HG02938 (cell line): ENCODE data around the gene NME5.

ENCODE experiments used
- ATAC-seq: cut with Tn5 transposase; IDR thresholded peaks from one replicate; pipeline ENCODE4 v1.9.1; 2021; ENCODE audit warnings: mild to moderate bottlenecking, moderate library complexity; ENCODE audit not compliant: unreplicated experiment

NME5 gene

GRCh38 chr5:138139781-138140090 is 508 bp upstream of the NME5 start:
- ATAC-seq = no peak

DNA sequence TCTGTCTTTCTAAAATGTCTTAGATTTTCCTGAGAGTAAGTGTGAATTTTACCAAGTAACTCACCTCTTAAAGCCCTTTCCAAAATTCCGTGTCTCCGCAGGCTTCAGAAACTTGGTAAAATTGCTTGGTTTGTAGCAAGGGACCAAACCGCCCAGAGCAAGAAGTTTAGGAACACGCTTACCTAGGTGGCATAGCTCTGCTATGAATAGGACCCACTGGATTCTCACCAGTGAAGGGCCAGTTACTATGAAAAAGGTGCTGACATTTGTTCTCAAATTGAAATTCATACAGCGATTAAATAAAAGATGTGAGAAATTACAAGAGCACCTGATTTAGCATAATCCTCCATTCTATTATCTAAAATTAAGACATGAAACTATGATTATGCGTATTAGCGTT is 6.7 kb downstream of the NME5 start:
- no peak for ATAC-seq

GRCh38 chr5:138129347-138129746 is 9.9 kb downstream of the NME5 start:
- ATAC-seq = no peak

- ATAC-seq = no peak
Observed at GRCh38 chr5:138128334-138128733, 10.9 kb downstream of the NME5 start.

DNA sequence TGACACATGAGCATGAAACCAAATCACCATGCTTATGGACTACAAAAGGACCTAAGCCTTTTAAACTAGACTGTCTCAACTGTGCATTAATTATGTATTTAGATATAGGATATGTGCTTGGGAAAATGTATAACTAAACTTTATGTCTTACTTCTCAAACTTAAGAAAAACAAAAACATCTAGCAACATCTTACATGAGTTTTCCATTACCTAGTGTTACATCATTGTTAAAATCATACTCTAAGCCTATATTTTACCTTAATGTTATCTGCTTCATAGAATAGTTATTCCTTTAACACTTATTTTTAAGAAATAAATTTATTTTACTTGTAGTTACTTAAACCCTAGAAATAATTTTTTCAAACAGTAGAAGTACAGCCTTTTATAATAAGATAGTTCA is 24.0 kb downstream of the NME5 start:
- no peak for ATAC-seq

DNA sequence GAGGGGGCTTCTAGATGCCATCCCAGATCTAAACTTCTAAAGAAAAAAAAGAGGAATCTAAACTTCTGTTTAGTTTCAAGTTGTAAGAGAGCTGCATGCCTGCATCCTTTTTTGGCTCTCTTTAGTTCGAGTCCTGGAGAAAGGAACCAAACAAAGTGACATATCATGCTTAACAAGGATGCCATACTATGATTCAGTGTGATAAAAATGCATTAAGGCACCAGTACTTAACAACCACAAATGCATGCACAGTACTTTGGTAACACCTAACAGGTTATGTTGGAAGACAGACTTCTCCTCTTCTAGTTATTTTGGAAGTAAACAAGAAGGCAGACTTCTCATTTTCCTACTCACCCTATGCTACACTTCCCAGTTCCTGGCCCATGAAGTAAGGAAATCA is 27.3 kb downstream of the NME5 start:
- ATAC-seq = no peak

DNA sequence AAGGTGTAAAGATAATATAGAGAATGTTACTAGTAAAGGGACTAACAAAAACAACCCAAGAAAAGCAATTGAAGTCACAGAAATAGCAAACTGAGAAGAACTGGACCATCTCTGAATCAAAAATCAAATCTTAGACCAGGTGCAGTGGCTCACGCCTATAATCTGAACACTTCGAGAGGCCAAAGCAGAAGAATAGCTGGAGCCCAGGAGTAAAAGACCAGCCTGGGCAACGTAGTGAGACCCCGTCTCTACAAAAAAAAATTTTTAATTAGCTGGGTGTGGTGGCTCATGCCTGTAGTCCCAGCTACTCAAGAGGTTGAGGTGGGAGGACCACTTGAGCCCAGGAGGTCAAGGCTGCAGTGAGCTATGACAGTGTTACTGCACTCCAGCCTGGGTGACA is 28.0 kb downstream of the NME5 start:
- ATAC-seq = no peak

DNA sequence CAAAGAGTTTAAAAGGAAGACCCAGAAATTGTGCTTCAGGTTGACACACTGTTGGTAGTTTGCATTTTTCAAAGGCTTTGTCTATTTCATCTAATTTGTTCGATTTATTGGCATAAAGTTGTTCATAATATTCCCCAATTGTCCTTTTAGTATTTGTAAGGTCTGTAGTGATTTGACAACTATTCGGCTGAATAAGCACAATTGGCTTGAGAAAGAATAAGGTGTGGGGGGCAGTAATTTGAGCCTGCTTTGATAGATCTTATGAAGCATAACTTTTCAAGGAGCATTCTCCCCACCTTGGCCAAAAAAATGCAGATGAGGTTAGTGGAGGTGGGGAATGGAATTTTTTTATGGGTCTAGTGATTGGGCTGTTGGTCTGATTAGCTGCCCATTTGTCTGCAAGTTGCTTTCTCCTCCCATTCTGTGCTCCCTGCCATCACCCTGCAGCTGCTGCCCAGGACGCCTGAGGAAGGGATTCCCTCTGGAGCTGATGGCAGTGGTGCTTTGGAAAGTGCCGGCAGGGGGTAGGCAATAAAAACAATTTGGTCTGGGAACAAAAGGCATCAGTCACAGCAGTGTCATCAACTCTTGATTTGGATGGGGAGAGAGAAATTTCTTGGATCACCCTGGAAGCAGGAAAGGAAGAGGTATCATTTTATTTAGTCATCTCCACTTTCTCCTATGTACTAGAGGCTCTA is 28.8 kb downstream of the NME5 start:
- no peak for ATAC-seq

DNA sequence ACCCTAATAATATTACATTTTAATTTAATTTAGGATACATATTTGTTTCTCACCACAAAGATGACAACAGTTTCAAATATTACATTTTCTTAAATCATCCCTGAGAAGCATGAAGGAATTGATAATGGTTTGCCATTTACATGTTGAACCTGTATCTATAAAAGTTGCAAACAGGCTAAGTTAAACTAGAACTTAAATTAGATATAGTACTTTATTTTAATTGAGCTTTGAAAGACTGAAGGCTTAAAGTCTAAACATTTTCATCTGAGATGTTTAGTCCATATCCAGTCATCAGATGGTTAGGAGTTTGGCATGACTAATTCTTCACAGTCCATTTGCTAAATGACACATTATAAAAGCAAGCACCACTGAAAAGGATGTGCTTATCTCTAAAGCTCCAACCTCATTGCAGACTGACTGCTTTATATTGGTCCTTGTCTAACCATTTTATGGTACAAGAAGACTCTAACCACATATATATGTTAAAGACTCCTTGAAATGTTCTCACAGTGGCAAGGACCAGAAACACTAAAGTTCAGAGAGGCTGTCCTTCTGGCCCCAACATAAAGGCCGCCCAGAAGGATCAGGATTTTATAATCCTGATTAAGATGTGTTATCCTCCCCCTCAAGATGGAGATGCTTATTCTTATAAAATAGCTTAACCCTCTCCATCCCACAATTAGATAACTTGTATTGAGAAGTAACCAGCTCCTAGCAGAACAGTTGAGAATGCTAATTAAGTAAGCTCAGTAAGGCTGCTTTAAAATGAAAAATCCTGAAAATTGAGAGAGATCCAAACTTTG is 29.6 kb downstream of the NME5 start:
- no peak for ATAC-seq

DNA sequence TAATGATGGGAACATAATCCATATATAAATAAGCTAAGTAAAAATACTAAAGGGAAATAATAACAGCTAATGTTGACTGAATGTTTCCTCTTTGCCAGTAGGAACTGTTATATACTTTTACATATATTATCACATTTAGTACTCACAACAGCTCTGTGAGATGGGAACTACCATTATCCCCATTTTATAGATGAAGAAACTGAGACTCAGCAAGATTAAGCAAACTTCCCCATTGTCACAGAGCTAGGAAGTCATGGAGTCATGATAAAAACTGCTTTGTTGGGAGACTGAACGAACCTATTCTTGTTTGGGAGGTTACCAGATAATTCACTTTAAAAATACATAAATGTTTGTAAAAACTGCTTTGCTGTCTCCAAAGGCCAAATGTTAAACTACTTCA is 32.0 kb downstream of the NME5 start:
- ATAC-seq = no peak

DNA sequence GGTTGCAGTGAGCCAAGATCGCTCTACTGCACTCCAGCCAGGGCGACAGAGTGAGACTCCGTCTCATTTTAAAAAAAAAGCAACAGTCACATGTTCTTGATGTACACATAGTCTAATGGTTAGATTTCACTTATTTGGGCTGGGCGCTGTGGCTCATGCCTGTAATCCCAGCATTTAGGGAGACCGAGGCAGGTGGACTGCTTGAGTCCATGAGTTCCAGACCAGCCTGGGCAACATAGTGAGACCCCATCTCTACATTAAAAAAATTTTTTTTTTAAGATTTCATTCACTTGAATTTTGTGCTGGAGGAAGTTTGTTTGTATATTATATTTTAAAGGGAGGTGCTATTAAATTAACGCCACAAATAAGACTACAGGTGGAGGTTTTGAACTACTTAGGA is 33.5 kb downstream of the NME5 start:
- ATAC-seq = no peak

- ATAC-seq = no peak
Observed at GRCh38 chr5:138103319-138103637, 36.0 kb downstream of the NME5 start.

DNA sequence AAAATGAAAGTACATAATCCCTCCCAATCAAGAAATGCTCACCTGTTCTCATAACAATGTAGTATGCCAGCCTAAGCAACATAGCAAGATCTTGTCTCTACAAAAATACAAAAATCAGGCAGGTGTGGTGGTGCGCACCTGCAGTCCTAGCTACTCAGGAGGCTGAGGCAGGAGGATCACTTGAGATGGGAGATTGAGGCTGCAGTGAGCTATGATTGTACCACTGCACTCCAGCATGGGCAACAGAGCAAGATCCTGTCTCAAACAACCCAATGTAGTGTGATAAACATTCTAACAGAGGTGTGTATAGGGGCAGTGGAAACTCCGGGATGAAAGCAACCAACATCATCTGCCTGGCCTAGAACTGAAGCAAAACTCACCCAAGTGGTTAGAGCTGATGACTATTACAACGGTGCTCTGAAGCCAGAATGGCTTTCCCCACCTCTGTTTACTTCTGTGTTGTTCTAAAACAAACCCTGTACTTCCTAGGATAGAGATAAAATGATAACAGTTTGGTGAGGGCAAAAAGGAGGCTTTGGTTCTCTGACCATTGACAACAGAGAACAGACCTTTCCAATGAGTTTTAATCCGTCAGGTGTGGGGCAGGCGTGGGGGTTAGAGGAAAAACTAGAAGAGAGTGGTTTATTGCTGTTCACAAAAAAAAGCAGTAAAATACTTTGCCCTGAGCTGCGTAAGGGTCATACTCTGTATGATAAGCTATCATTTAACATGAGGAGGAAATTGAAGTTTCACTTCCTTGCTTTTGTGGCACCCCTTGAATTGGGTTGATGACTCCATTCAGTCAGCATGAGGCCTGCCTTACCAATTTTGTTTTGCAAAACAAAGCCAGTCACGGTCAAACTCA is 36.5 kb downstream of the NME5 start:
- no peak for ATAC-seq

DNA sequence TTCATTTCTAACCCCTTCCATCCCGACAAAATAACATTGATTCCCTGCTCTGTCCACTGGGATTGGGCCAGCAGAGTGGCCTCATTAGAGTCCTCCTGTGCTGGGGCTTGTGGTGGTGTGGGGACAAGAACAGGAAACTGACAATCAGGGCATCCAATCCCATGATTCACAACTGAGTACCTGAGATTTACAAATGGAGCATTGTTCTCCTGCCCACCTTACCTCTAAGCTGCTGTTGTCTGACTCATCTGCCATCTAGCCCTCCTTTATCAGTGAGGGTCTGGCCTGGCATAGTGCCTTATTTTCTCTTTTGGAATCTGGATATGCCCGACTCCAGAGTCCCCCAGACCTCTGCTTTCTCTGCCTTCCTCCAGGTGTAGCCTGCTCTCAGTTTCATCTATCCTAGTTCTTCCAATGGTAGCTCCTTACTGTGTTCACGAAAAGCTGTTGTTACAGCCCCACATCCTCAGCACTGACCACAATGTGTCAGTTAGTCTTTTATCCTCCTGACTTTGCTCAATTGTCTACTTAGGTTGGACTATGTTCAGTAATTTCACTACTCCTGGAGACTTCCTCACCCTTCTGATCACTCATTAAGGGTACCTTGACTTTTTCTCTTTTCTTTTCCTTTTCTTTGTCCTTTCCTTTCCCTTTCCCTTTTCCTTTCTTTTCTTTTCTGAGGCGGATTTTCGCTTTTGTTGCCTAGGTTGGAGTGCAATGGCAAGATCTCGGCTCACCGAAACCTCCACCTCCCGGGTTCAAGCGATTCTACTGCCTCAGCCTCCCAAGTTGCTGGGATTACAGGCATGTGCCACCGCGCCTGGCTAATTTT is 42.0 kb downstream of the NME5 start:
- no peak for ATAC-seq

DNA sequence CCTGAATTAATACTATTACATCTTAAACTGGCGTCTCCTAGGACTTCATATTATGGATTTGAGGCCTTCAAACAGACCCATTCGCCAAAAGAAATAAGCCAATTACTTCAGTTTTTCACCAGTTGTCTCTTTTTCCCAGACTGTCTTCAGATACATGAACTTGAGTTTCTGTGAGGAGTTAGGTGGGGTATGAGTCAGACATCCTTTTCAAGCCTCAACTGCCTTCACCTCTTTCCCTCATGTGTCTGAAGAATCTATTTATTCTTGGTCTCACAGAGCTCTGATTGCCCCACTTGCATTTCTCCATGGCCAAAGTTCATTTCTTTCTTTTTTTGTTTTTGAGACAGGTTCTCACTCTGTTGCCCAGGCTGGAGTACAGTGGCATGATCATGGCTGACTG is 42.9 kb downstream of the NME5 start:
- ATAC-seq = no peak

DNA sequence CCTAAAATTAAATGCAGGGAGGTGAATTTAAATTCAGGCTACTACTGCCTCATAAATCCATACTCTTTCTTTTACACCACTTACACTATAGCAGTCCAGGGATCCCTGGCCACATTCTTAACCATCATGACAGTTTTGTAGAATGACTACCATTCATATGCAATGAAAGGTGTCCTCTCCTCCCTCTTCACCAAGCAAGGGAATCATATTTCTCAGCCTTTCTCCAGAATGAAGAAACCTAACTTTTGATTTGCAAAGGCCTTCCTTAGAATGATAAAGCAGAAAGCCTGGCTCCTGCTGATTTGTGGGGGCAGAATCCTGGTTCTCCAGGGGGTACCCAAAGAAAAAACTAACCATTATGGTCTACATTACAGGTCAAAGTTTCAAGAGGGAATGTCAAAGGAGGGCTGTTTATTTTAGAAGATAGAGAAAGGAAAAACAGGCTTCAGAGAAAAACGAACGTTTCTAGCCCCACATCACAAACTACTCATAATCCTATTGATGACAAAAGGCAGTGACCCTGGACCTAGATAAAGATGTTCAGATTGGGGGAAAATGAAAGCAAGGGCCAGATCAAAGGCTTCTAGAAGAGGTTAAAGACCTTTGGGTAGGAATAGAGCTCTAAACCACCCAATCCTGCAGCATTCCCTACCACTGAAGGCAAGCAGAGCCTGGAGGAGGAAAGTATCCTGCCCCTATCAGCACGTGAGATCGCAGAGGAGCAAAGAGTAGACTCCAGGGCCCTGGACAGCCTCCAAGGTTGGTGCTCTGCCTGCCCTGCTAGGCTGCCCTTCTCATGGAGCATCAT is 43.9 kb downstream of the NME5 start:
- no peak for ATAC-seq

GRCh38 chr5:138093036-138093435 is 46.2 kb downstream of the NME5 start:
- no peak for ATAC-seq

GRCh38 chr5:138092301-138092700 is 46.9 kb downstream of the NME5 start:
- no peak for ATAC-seq

DNA sequence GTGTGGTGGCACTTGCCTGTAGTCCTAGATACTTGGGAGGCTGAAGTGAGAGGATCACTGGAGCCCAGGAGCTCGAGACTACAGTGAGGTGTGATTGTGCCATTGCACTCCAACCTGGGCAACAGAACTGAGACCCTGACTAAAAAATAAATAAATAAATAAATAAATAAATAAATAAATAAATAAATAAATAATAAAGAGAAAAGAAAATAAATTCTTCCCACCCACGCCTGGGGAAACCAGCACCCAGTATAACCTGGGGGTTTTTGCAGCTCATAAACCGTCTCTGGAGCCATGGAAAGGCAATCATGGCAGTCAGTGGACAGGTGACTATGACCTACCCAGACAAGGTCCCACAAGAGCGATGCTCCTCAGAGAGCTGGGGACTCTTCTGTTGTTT is 47.5 kb downstream of the NME5 start:
- no peak for ATAC-seq

DNA sequence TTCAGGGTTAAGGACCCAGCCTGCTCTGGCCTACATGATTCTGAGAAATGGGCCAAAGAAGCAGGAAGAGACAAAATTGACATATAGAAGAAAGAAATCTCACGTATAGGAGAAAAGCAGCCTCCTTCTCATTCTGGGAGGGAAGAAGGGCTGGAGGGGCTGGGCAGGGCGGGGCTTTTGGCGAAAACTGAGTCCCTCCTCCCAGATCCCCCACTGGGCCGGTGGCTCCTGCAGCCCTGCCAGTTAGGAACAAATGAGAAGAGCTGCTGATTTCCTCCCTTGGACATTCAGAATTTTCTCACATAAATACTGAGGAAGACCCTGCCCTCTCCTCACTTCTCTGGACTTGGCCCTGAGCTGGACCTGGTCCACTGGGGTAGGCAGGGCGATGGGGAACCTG is 55.5 kb downstream of the NME5 start, which contains the start of gene WNT8A:
TSS of gene WNT8A (plus strand) at position 332 of the 400 bp plus-strand sequence. CDS start 95 bp downstream, outside the sequence.
- no peak for ATAC-seq
